ENCODE data around the gene WDR64.
"Not testable (repeated sequence)": the region's sequence is repeated elsewhere in the genome, so short reads cannot be mapped to it uniquely, and the experiment has no call there.

WDR64 gene

GRCh38 chr1:241734533-241734932, 82.5 kb downstream of the WDR64 start:
- Histone ChIP-seq H3K4me1 (ENCODE audit: control insufficient read depth, insufficient read depth, low read length) (no peaks in the 10 kb centered on the region), H3K4me3 (ENCODE audit: low read depth, low read length) (no peak overlapping the region), H3K27me3 (ENCODE audit: control insufficient read depth, insufficient read depth, low read length) (no peaks in the 10 kb centered on the region), H3K9ac (ENCODE audit: low read depth, low read length) (no peak overlapping the region), H3K36me3 (ENCODE audit: control insufficient read depth, insufficient read depth, low read length) (no peaks in the 10 kb centered on the region), H3K9me3 (ENCODE audit: control insufficient read depth, insufficient read depth, low read length) (no peaks in the 10 kb centered on the region)

GRCh38 chr1:241735493-241735926, 83.4 kb downstream of the WDR64 start:
- H3K4me1 ChIP-seq (ENCODE audit: control insufficient read depth, insufficient read depth, low read length); H3K9ac ChIP-seq (ENCODE audit: low read depth, low read length); H3K4me3 ChIP-seq (ENCODE audit: low read depth, low read length); H3K27me3 ChIP-seq (ENCODE audit: control insufficient read depth, insufficient read depth, low read length); H3K36me3 ChIP-seq (ENCODE audit: control insufficient read depth, insufficient read depth, low read length); H3K9me3 ChIP-seq (ENCODE audit: control insufficient read depth, insufficient read depth, low read length): not testable (repeated sequence)

GRCh38 chr1:241736387-241736786, 84.3 kb downstream of the WDR64 start:
- Histone ChIP-seq H3K9ac (ENCODE audit: low read depth, low read length) (no peak overlapping the region), H3K36me3 (ENCODE audit: control insufficient read depth, insufficient read depth, low read length) (no peaks in the 10 kb centered on the region), H3K27me3 (ENCODE audit: control insufficient read depth, insufficient read depth, low read length) (no peaks in the 10 kb centered on the region), H3K4me3 (ENCODE audit: low read depth, low read length) (no peak overlapping the region), H3K4me1 (ENCODE audit: control insufficient read depth, insufficient read depth, low read length) (no peaks in the 10 kb centered on the region), H3K9me3 (ENCODE audit: control insufficient read depth, insufficient read depth, low read length) (no peaks in the 10 kb centered on the region)

- no peaks in the 10 kb centered on the region for H3K4me1 ChIP-seq (ENCODE audit: control insufficient read depth, insufficient read depth, low read length)
- no peaks in the 10 kb centered on the region for H3K27me3 ChIP-seq (ENCODE audit: control insufficient read depth, insufficient read depth, low read length)
- no peaks in the 10 kb centered on the region for H3K9me3 ChIP-seq (ENCODE audit: control insufficient read depth, insufficient read depth, low read length)
- no peak overlapping the region for H3K9ac ChIP-seq (ENCODE audit: low read depth, low read length)
- H3K36me3 ChIP-seq (ENCODE audit: control insufficient read depth, insufficient read depth, low read length), result no peaks in the 10 kb centered on the region
- no peak overlapping the region for H3K4me3 ChIP-seq (ENCODE audit: low read depth, low read length)
Observed at GRCh38 chr1:241738284-241739078, 86.4 kb downstream of the WDR64 start.

- Histone ChIP-seq H3K4me1 (ENCODE audit: control insufficient read depth, insufficient read depth, low read length) (no peaks in the 10 kb centered on the region), H3K9me3 (ENCODE audit: control insufficient read depth, insufficient read depth, low read length) (no peaks in the 10 kb centered on the region), H3K9ac (ENCODE audit: low read depth, low read length) (no peak overlapping the region), H3K4me3 (ENCODE audit: low read depth, low read length) (no peak overlapping the region), H3K36me3 (ENCODE audit: control insufficient read depth, insufficient read depth, low read length) (no peaks in the 10 kb centered on the region), H3K27me3 (ENCODE audit: control insufficient read depth, insufficient read depth, low read length) (no peaks in the 10 kb centered on the region)
Observed at GRCh38 chr1:241742084-241742483, 90.0 kb downstream of the WDR64 start.

GRCh38 chr1:241744591-241744990, 92.5 kb downstream of the WDR64 start:
- no peaks in the 10 kb centered on the region for H3K4me1 ChIP-seq (ENCODE audit: control insufficient read depth, insufficient read depth, low read length)
- no peaks in the 10 kb centered on the region for H3K36me3 ChIP-seq (ENCODE audit: control insufficient read depth, insufficient read depth, low read length)
- no peak overlapping the region for H3K9ac ChIP-seq (ENCODE audit: low read depth, low read length)
- no peaks in the 10 kb centered on the region for H3K9me3 ChIP-seq (ENCODE audit: control insufficient read depth, insufficient read depth, low read length)
- H3K4me3 ChIP-seq (ENCODE audit: low read depth, low read length), result no peak overlapping the region
- H3K27me3 ChIP-seq (ENCODE audit: control insufficient read depth, insufficient read depth, low read length), result no peaks in the 10 kb centered on the region

- Histone ChIP-seq H3K4me1 (ENCODE audit: control insufficient read depth, insufficient read depth, low read length) (no peaks in the 10 kb centered on the region), H3K9ac (ENCODE audit: low read depth, low read length) (no peak overlapping the region), H3K36me3 (ENCODE audit: control insufficient read depth, insufficient read depth, low read length) (no peaks in the 10 kb centered on the region), H3K4me3 (ENCODE audit: low read depth, low read length) (no peak overlapping the region), H3K27me3 (ENCODE audit: control insufficient read depth, insufficient read depth, low read length) (no peaks in the 10 kb centered on the region), H3K9me3 (ENCODE audit: control insufficient read depth, insufficient read depth, low read length) (no peaks in the 10 kb centered on the region)
Observed at GRCh38 chr1:241747992-241748391, 95.9 kb downstream of the WDR64 start.

- H3K36me3 ChIP-seq (ENCODE audit: control insufficient read depth, insufficient read depth, low read length), result no peaks in the 10 kb centered on the region
- no peak overlapping the region for H3K4me3 ChIP-seq (ENCODE audit: low read depth, low read length)
- no peaks in the 10 kb centered on the region for H3K9me3 ChIP-seq (ENCODE audit: control insufficient read depth, insufficient read depth, low read length)
- no peaks in the 10 kb centered on the region for H3K27me3 ChIP-seq (ENCODE audit: control insufficient read depth, insufficient read depth, low read length)
- no peaks in the 10 kb centered on the region for H3K4me1 ChIP-seq (ENCODE audit: control insufficient read depth, insufficient read depth, low read length)
- H3K9ac ChIP-seq (ENCODE audit: low read depth, low read length), result no peak overlapping the region
Observed at GRCh38 chr1:241749041-241749944, 97.2 kb downstream of the WDR64 start.

- Histone ChIP-seq H3K4me1 (ENCODE audit: control insufficient read depth, insufficient read depth, low read length) (no peaks in the 10 kb centered on the region), H3K4me3 (ENCODE audit: low read depth, low read length) (no peak overlapping the region), H3K9ac (ENCODE audit: low read depth, low read length) (no peak overlapping the region), H3K9me3 (ENCODE audit: control insufficient read depth, insufficient read depth, low read length) (no peaks in the 10 kb centered on the region), H3K27me3 (ENCODE audit: control insufficient read depth, insufficient read depth, low read length) (no peaks in the 10 kb centered on the region), H3K36me3 (ENCODE audit: control insufficient read depth, insufficient read depth, low read length) (no peaks in the 10 kb centered on the region)
Observed at GRCh38 chr1:241749945-241750695, 98.0 kb downstream of the WDR64 start.

- H3K4me3 ChIP-seq (ENCODE audit: low read depth, low read length), result no peak overlapping the region
- no peaks in the 10 kb centered on the region for H3K9me3 ChIP-seq (ENCODE audit: control insufficient read depth, insufficient read depth, low read length)
- no peak overlapping the region for H3K9ac ChIP-seq (ENCODE audit: low read depth, low read length)
- no peaks in the 10 kb centered on the region for H3K36me3 ChIP-seq (ENCODE audit: control insufficient read depth, insufficient read depth, low read length)
- no peaks in the 10 kb centered on the region for H3K4me1 ChIP-seq (ENCODE audit: control insufficient read depth, insufficient read depth, low read length)
- no peaks in the 10 kb centered on the region for H3K27me3 ChIP-seq (ENCODE audit: control insufficient read depth, insufficient read depth, low read length)
Observed at GRCh38 chr1:241751524-241751923, 99.4 kb downstream of the WDR64 start.

- Histone ChIP-seq H3K4me3 (ENCODE audit: low read depth, low read length) (no peak overlapping the region), H3K27me3 (ENCODE audit: control insufficient read depth, insufficient read depth, low read length) (no peaks in the 10 kb centered on the region), H3K9me3 (ENCODE audit: control insufficient read depth, insufficient read depth, low read length) (no peaks in the 10 kb centered on the region), H3K4me1 (ENCODE audit: control insufficient read depth, insufficient read depth, low read length) (no peaks in the 10 kb centered on the region), H3K36me3 (ENCODE audit: control insufficient read depth, insufficient read depth, low read length) (no peaks in the 10 kb centered on the region), H3K9ac (ENCODE audit: low read depth, low read length) (no peak overlapping the region)
Observed at GRCh38 chr1:241762713-241763339, 110.7 kb downstream of the WDR64 start.

Data from iPS-15b (cell line).